Glutamatergic neuron (in vitro differentiated cells): ENCODE results near the gene CFLAR. TPM values are rescaled to one million over a fixed set of nuclear protein-coding genes. Genes with fewer than 3 reads are reported as not detected.
"Not testable (repeated sequence)": the region's sequence is repeated elsewhere in the genome, so short reads cannot be mapped to it uniquely, and the experiment has no call there.

Experiments used
- DNase-seq: peaks from one replicate; pipeline ENCODE4 v3.0.0; 2022
- H3K27ac Mint-ChIP-seq: one replicate; pipeline ENCODE4 v1.8.0; 2020; ENCODE audit warnings: mild to moderate bottlenecking, mixed read lengths, inconsistent platforms; ENCODE audit not compliant: unreplicated experiment
- H3K27me3 Mint-ChIP-seq: one replicate; pipeline ENCODE4 v1.8.0; 2020; ENCODE audit warnings: mild to moderate bottlenecking, moderate library complexity, mixed read lengths, inconsistent platforms; ENCODE audit not compliant: unreplicated experiment
- H3K36me3 Mint-ChIP-seq: one replicate; pipeline ENCODE4 v1.8.0; 2020; ENCODE audit warnings: mild to moderate bottlenecking, mixed read lengths, inconsistent platforms; ENCODE audit not compliant: unreplicated experiment
- H3K4me1 Mint-ChIP-seq: one replicate; pipeline ENCODE4 v1.8.0; 2020; ENCODE audit warnings: mild to moderate bottlenecking, low read depth, mixed read lengths, inconsistent platforms; ENCODE audit not compliant: unreplicated experiment
- H3K4me3 Mint-ChIP-seq: one replicate; pipeline ENCODE4 v1.8.0; 2020; ENCODE audit warnings: mild to moderate bottlenecking, mixed read lengths, inconsistent platforms; ENCODE audit not compliant: unreplicated experiment
- H3K9me3 Mint-ChIP-seq: one replicate; pipeline ENCODE4 v1.8.0; 2020; ENCODE audit warnings: mild to moderate bottlenecking, moderate library complexity, mixed read lengths, inconsistent platforms; ENCODE audit not compliant: unreplicated experiment
- CTCF ChIP-seq: fragments of 200-600 bp; sonication (generic); IDR thresholded peaks from one replicate; pipeline ENCODE4 v1.5.0; 2021; ENCODE audit not compliant: partially characterized antibody, unreplicated experiment
- total RNA-seq: library from RNA; stranded (reverse); fragmentation: NEBNext Ultra II Directional; extraction: Animal tissue kit (Norgen Biotek cat#: 25700); gene quantifications from one replicate; pipeline ENCODE4 v1.2.1, GENCODE V29; 2021; ENCODE audit not compliant: unreplicated experiment

CFLAR gene
- total RNA-seq, 1 donor from 2014 or later, result 88.0 TPM

DNA sequence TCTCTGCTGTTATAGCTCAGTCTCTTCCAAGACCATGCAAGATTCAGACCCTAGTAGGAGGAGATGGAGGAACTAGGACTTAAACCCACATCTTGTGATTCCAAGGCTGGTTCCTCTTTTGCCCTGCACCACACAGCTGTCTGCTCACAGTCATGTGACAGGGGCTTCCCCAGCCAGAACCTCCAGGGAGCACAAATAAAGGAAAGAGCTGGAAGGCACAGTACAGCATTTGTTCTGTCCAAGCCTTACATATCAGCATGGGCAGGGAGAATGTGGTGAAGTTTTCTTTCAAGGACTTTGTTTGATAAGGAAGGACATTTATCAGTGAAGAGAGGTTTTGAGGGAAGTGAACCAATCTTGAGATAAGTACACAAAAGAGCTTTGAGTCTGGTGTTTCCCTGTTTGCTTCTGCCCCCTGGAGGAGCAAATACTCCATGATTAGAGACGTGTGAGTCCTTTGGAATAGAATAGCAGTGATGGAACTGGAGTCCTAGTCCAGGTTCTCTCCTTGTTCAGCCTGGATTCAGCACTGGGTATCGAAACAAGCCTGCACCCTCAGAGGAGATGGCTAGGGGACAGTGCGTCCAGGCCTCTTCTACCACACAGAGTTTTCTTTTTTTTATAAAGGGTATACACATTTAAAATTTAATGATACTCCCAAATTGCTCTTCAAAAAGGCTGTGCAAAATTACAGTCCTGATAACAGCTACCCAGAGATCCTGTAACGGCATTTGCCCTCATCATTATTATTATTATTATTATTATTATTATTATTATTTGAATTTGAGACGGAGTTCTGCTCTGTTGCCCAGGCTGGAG is 42.4 kb downstream of the CFLAR start:
- peaks cover 19% of the 10 kb centered on the region for H3K4me1 Mint-ChIP-seq
- H3K27me3 Mint-ChIP-seq, result peaks cover 2% of the 10 kb centered on the region
- H3K36me3 Mint-ChIP-seq, result no peaks in the 10 kb centered on the region
- H3K9me3 Mint-ChIP-seq, result peaks cover 8% of the 10 kb centered on the region
- H3K27ac Mint-ChIP-seq, result peak overlapping the region; percentile 92
- H3K4me3 Mint-ChIP-seq, result peak overlapping the region; percentile 49
- peak; percentile 49 for DNase-seq
- peak; percentile 64 for TF ChIP-seq CTCF

GRCh38 chr2:201164166-201164565 is 48.2 kb downstream of the CFLAR start:
- Mint-ChIP-seq H3K9me3 (peaks cover 8% of the 10 kb centered on the region), H3K27ac (no peak overlapping the region), H3K4me3 (no peak overlapping the region), H3K27me3 (peaks cover 4% of the 10 kb centered on the region), H3K4me1 (no peaks in the 10 kb centered on the region), H3K36me3 (peaks cover 12% of the 10 kb centered on the region)
- TF ChIP-seq CTCF, result no peak
- DNase-seq, result no peak

DNA sequence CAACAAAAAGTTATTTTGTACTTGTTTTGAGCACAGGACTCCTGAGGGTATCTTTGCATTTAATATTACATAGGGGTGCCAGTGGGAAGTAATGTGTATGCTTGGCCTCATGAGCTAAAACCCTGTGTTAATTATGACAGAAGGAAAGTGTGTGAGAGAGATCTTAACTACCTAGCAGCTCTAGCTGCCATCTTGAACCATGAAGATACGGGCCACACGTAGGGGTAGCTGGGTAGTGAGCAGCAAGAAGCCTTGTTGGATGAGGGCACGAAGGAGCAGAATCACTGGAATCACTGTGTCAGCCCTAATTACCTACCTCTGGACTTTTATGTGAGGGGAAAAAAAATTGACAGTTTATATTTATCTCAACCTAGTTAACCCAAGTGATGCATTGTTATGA is 51.6 kb downstream of the CFLAR start:
- no peak for TF ChIP-seq CTCF
- H3K27ac Mint-ChIP-seq, result no peak overlapping the region
- no peak overlapping the region for H3K4me3 Mint-ChIP-seq
- no peak for DNase-seq
- peaks cover 10% of the 10 kb centered on the region for H3K9me3 Mint-ChIP-seq
- no peaks in the 10 kb centered on the region for H3K4me1 Mint-ChIP-seq
- peaks cover 12% of the 10 kb centered on the region for H3K36me3 Mint-ChIP-seq
- peaks cover 2% of the 10 kb centered on the region for H3K27me3 Mint-ChIP-seq

DNA sequence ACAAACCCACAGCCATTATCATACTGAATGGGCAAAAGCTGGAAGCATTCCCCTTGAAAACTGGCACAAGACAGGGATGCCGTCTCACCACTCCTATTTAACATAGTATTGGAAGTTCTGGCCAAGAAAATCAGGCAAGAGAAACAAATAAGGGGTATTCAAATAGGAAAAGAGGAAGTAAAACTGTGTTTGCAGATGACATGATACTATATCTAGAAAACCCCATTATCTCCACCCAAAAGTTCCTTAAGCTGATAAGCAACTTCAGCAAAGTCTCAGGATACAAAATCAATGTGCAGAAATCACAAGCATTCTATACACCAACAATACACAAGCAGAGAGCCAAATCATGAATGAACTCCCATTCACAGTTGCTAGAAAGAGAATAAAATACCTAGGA is 52.5 kb downstream of the CFLAR start:
- peaks cover 12% of the 10 kb centered on the region for H3K36me3 Mint-ChIP-seq
- H3K4me3 Mint-ChIP-seq, H3K27ac Mint-ChIP-seq, DNase-seq, H3K9me3 Mint-ChIP-seq, H3K4me1 Mint-ChIP-seq, H3K27me3 Mint-ChIP-seq: not testable (repeated sequence)

- Mint-ChIP-seq H3K4me1 (no peaks in the 10 kb centered on the region), H3K9me3 (peaks cover 8% of the 10 kb centered on the region), H3K27ac (no peak overlapping the region)
Observed at GRCh38 chr2:201171259-201171814, 55.4 kb downstream of the CFLAR start.

More at GRCh38 chr2:201171259-201171814, 55.4 kb downstream of the CFLAR start:
- Mint-ChIP-seq H3K36me3 (peaks cover 9% of the 10 kb centered on the region), H3K27me3 (peaks cover 4% of the 10 kb centered on the region), H3K4me3 (no peak overlapping the region)
- TF ChIP-seq CTCF, result no peak
- DNase-seq, result no peak
